PFSK-1 (cell line): Measurements from ENCODE around the gene PAX2. TPM values are rescaled to one million over a fixed set of nuclear protein-coding genes. Genes with fewer than 3 reads are reported as not detected.

Experiments
- FOXP2 ChIP-seq: optimal IDR thresholded peaks from 2 replicates; pipeline ENCODE3; 2011; ENCODE audit warnings: borderline replicate concordance, control low read depth, inconsistent platforms; ENCODE audit not compliant: insufficient read depth; ENCODE audit errors: extremely low read length, extremely low read depth
- POLR2AphosphoS5 ChIP-seq: IDR thresholded peaks from 2 replicates; pipeline ENCODE4 v1.6.1; 2012; ENCODE audit warnings: low read depth, mild to moderate bottlenecking, control low read depth, low read length, moderate library complexity
- REST ChIP-seq, 2 experiments: IDR thresholded peaks; 2 replicates each; pipeline versions ENCODE4 v1.6.1 to v1.8.0; 2011 to 2012; ENCODE audit warnings: low read depth in 2 of 2, low read length in 2 of 2, control low read depth in 1 of 2, inconsistent platforms in 1 of 2, mild to moderate bottlenecking in 1 of 2, moderate library complexity in 1 of 2; ENCODE audit not compliant: insufficient read depth in 1 of 2
- SIN3A ChIP-seq: IDR thresholded peaks from 2 replicates; pipeline ENCODE4 v1.6.1; 2012; ENCODE audit warnings: mild to moderate bottlenecking, low read length, moderate library complexity, borderline replicate concordance; ENCODE audit not compliant: insufficient read depth
- TAF1 ChIP-seq: IDR thresholded peaks from 2 replicates; pipeline ENCODE4 v1.6.1; 2012; ENCODE audit warnings: low read length, control low read depth, borderline replicate concordance; ENCODE audit not compliant: insufficient read depth
- polyA plus RNA-seq: library from polyadenylated mRNA; unstranded; fragments of >200 nt; gene quantifications from one replicate; pipeline ENCODE4 v1.2.1, GENCODE V29; 2012; ENCODE audit warnings: low read depth, missing spikeins; ENCODE audit not compliant: insufficient read length

PAX2 gene
- not detected for polyA plus RNA-seq

- no peak for TF ChIP-seq SIN3A
These were observed at the start of gene PAX2 for GRCh38 chr10:100744987-100745881. TSS of gene PAX2 (plus strand) at chr10:100745582. CDS start at chr10:100746261, 679 bp downstream.

- no peak for TF ChIP-seq SIN3A
- no peak for TF ChIP-seq REST (IDR thresholded peaks at IDR 0.05; ENCODE audit: insufficient read depth in 1 of 2, low read depth in 2 of 2, low read length in 2 of 2)
- no peak for TF ChIP-seq POLR2AphosphoS5
- TF ChIP-seq FOXP2, result no peak
- TF ChIP-seq TAF1, result no peak
These were observed 48.9 kb upstream of the PAX2 start for GRCh38 chr10:100696477-100696901.

- TF ChIP-seq POLR2AphosphoS5 (no peak), SIN3A (no peak), TAF1 (no peak), REST (IDR thresholded peaks at IDR 0.05; ENCODE audit: insufficient read depth in 1 of 2, low read depth in 2 of 2, low read length in 2 of 2) (no peak), FOXP2 (no peak)
These were observed 48.3 kb upstream of the PAX2 start for GRCh38 chr10:100697070-100697469.

- TF ChIP-seq FOXP2, result no peak
- TF ChIP-seq POLR2AphosphoS5, result no peak
- no peak for TF ChIP-seq TAF1
- no peak for TF ChIP-seq REST (IDR thresholded peaks at IDR 0.05; ENCODE audit: insufficient read depth in 1 of 2, low read depth in 2 of 2, low read length in 2 of 2)
- no peak for TF ChIP-seq SIN3A
These were observed 47.8 kb upstream of the PAX2 start for GRCh38 chr10:100697631-100698030.

GRCh38 chr10:100705139-100705538 lies 40.2 kb upstream of the PAX2 start:
- TF ChIP-seq REST (IDR thresholded peaks at IDR 0.05; ENCODE audit: insufficient read depth in 1 of 2, low read depth in 2 of 2, low read length in 2 of 2), result no peak
- no peak for TF ChIP-seq POLR2AphosphoS5
- no peak for TF ChIP-seq TAF1
- TF ChIP-seq FOXP2, result no peak
- no peak for TF ChIP-seq SIN3A
